GM19351 (cell line): Measurements from ENCODE around the gene GLRX3.

Experiments
- ATAC-seq: cut with Tn5 transposase; IDR thresholded peaks from one replicate; pipeline ENCODE4 v1.9.1; 2021; ENCODE audit warnings: mild to moderate bottlenecking, moderate library complexity; ENCODE audit not compliant: unreplicated experiment

GLRX3 gene

GRCh38 chr10:130203626-130204025 lies 67.4 kb downstream of the GLRX3 start:
- no peak for ATAC-seq

GRCh38 chr10:130206216-130206737 lies 70.1 kb downstream of the GLRX3 start:
- no peak for ATAC-seq

- ATAC-seq: no peak
These were observed 71.0 kb downstream of the GLRX3 start for GRCh38 chr10:130207205-130207604.

DNA sequence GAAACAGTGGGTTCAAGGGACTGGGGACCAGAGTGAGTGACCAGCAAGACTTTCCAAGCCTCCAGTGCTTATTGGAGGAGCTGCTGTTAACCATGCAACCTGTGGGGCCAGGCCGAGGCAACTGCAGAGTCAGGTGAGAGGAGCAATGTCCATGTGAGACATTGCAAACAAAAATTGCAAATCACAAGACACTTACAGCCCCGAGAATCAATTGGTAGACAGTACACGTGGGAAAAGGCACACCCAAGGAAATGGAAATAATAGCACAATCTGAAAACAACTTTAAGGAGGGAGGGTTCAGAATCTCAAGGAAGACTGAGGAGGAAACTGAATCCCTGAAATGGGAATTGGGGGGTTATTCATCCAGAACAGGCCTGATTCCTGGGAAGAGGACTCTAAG lies 72.6 kb downstream of the GLRX3 start:
- no peak for ATAC-seq

DNA sequence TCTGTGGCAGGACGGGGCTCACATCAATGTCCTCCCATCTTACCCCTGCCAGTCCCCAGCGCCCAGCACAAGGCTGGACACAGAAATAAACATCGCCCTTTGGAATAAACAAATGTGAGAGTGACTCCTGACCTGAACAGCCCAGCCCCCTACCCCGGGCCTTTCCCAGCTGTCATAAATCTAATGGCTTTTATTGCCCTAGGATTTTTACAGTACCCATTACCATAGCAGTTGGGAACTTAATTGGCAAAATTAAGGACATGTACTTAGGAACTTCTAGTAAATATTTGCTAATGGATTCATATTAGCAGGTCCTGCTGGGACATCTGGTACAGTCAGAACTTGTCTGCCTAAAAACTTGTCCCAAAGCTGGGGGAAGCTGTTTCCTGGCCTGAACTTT lies 76.6 kb downstream of the GLRX3 start:
- ATAC-seq: no peak

DNA sequence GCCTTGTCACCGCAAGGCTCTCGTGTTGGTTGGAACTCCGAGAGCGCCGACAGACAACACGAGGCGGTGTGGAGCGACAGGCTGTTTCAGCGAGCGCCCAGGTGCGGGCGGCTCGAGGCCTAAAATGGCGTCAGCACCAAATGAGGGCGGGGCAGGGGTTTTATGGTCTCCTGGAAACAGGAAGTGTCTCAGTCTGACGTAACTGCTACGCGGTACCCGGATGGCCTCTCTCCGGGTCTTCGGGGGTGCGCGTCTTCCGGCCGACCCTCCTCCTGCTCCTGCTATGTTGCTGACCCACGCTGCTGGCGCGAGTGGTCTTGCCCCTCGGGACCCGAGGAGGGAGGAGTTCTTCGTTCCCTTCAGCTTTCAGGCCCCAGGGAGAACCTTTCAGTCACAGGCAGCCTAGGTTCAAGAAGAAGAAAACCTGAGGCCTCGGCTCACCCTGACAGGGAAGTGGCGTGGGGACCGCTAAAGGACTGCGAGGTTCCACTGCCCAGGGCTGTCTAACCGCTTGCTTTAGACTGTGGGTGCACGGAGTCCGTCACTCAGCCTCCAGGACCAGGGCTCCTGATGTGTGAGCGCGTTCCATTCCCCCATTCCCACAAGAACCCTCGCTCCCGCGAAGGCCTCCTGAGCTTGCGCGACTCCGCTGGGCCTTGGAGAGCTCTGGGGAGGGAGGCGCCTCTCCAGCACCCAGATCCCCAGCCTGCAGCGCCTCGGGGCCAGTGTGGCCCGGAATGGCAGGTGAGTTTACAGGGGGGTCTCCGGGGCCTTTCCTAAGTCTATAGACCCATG lies 77.3 kb downstream of the GLRX3 start:
- no peak for ATAC-seq

DNA sequence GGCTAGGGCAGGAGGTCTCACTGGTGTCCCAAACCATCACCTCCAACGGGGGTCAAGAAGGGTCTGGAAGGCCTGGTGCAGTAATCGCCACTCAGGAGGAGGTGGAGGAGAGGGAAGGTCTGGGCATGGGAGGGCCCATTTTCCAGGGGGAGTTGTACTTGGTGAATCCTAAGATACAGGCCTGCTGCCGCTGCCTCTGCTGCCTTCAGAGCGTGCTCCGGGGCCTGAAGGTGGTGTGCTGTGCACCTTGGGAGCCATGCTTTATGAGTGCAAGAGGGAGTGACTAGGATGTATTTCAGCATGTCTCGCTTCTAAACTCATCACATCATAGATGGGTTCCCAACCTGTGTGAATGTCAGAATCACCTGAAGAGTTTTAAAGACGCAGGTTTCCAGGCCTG lies 78.2 kb downstream of the GLRX3 start:
- no peak for ATAC-seq

- no peak for ATAC-seq
These were observed 79.2 kb downstream of the GLRX3 start for GRCh38 chr10:130215151-130215930.

- ATAC-seq: no peak
These were observed 79.7 kb downstream of the GLRX3 start for GRCh38 chr10:130215931-130216231.

- no peak for ATAC-seq
These were observed 82.0 kb downstream of the GLRX3 start for GRCh38 chr10:130218181-130218641.

- no peak for ATAC-seq
These were observed 82.7 kb downstream of the GLRX3 start for GRCh38 chr10:130218936-130219335.

GRCh38 chr10:130220251-130221185 lies 84.3 kb downstream of the GLRX3 start:
- no peak for ATAC-seq

DNA sequence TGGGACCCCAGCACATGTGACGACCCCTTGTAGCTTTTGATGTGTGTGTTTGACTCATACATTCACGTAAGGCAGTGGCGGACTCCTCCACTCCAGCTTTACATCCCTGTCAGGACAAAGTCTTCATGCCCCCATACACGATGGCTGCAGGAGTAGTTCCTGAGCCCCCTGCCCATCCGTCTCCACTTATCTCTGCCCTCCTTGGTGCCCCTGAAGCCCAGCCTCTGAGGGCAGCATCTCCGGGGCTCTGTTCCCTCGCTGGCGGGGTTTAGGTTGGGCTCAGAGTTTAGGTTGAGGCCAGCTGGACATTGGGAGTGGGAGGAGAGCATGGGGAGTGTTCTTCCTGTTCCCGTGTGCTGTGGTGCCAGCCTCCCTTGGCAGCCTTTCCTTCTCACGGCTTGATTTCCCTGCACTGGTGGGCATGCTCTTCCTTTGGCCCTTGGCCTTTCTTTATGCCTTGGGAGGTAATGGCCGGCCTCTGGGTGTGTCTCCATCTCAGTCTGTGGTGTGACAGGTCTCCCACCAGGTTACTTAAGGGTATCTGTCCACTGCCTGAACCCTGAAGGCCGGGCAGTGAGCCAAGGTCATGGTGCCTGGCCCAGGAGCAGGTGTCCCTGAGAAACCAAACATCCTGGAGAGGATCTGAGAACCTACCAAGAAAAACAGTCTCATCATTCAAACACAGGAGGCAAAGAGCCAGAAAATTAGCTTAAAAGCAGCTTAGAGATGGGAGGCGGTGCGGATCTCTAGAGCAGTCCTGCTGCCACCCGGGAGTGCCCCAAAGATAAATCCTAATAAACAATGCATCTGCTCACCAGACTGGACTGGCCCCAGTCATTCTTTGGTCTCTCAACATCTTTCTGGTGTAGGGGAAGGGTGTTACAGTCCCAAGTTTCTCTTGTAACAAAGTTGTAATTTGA lies 85.5 kb downstream of the GLRX3 start:
- ATAC-seq: no peak

DNA sequence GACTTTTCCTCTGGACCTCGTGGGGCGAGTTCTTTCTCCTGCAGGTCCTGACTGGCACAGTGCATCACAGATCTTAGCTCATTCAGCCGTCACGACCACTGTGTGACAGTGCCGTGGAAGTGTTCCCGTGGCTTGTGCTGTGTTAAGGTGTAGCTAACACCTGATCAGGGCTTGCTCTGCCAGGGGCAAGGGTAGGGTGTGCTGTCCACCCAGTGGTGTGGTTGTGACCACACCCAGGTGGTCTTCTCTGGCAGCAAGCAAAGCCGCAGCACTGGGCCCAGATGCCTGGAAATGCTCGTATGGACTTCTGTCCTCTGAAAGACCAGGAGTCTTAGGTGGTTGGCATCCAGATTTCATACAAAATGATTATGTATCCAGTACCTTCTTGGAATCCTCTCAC lies 86.2 kb downstream of the GLRX3 start:
- no peak for ATAC-seq

DNA sequence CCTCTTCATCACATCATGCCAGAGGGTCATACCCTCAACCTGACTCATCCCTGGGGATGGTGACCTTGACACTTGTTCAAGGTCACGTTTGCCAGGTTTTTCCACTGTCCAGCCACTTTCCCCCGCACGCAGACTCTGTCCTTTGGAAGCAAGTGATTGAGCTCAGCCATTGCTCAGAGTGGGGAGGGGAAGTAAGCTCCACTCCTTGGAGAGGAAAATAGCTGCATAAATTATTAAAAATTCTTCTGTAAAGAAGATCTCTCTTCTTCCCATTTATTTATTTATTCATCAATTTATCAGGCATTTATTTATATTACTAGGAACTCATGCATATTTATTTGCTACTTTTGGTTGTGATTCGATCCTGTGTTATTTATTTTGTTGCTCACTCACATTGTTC lies 88.0 kb downstream of the GLRX3 start:
- no peak for ATAC-seq

- no peak for ATAC-seq
These were observed 89.8 kb downstream of the GLRX3 start for GRCh38 chr10:130226012-130226411.

- no peak for ATAC-seq
These were observed 91.7 kb downstream of the GLRX3 start for GRCh38 chr10:130227883-130228282.
